H9 (cell line): ENCODE measurements around the gene HYPK. TPM values are rescaled to one million over a fixed set of nuclear protein-coding genes. Genes with fewer than 3 reads are reported as not detected.

Experiments
- DNase-seq: peaks from one replicate; pipeline ENCODE4 v3.0.0-alpha.2; 2017
- H2AFZ ChIP-seq: one replicate; pipeline ENCODE4 v1.6.1; 2013; ENCODE audit warnings: mild to moderate bottlenecking, low read length, control low read depth, moderate library complexity
- H2AK5ac ChIP-seq: 2 replicates; pipeline ENCODE4 v1.6.1; 2013; ENCODE audit warnings: low read length, control low read depth, mixed read lengths; ENCODE audit not compliant: insufficient read length
- H2BK120ac ChIP-seq: one replicate; pipeline ENCODE4 v1.6.1; 2013; ENCODE audit warnings: low read depth, mild to moderate bottlenecking, low read length, control low read depth, inconsistent platforms; ENCODE audit not compliant: poor library complexity, severe bottlenecking
- H2BK12ac ChIP-seq: 2 replicates; pipeline ENCODE4 v1.6.1; 2013; ENCODE audit warnings: low read length, control low read depth, mixed read lengths, low read depth; ENCODE audit not compliant: insufficient read length
- H2BK15ac ChIP-seq: 2 replicates; pipeline ENCODE4 v1.6.1; 2013; ENCODE audit warnings: low read depth, low read length, control low read depth
- H2BK20ac ChIP-seq: one replicate; pipeline ENCODE4 v1.6.1; 2013; ENCODE audit warnings: low read depth, mild to moderate bottlenecking, low read length, control low read depth, inconsistent platforms; ENCODE audit not compliant: poor library complexity, severe bottlenecking
- H2BK5ac ChIP-seq: 2 replicates; pipeline ENCODE4 v1.6.1; 2013; ENCODE audit warnings: low read length, control low read depth, mixed read lengths; ENCODE audit not compliant: insufficient read length
- H3K14ac ChIP-seq: 2 replicates; pipeline ENCODE4 v1.6.1; 2013; ENCODE audit warnings: low read length, control low read depth; ENCODE audit not compliant: insufficient read depth
- H3K18ac ChIP-seq: 2 replicates; pipeline ENCODE4 v1.6.1; 2013; ENCODE audit warnings: low read depth, mild to moderate bottlenecking, mixed read lengths, low read length, control low read depth; ENCODE audit not compliant: insufficient read length
- H3K23ac ChIP-seq: 2 replicates; pipeline ENCODE4 v1.6.1; 2013; ENCODE audit warnings: low read length, control low read depth, mixed read lengths, low read depth; ENCODE audit not compliant: insufficient read length
- H3K23me2 ChIP-seq: 2 replicates; pipeline ENCODE4 v1.6.1; 2013; ENCODE audit warnings: low read depth, mild to moderate bottlenecking, mixed read lengths, low read length, control low read depth; ENCODE audit not compliant: insufficient read length, poor library complexity, severe bottlenecking
- H3K27ac ChIP-seq: 2 replicates; pipeline ENCODE4 v1.5.1; 2013; ENCODE audit warnings: low read length, control low read depth, mixed read lengths, low read depth; ENCODE audit not compliant: insufficient read length
- H3K27me3 ChIP-seq: 2 replicates; pipeline ENCODE4 v1.6.1; 2013; ENCODE audit warnings: low read length, control low read depth, inconsistent platforms; ENCODE audit not compliant: insufficient read depth
- H3K4ac ChIP-seq: 2 replicates; pipeline ENCODE4 v1.6.1; 2013; ENCODE audit warnings: low read depth, mild to moderate bottlenecking, control low read depth, inconsistent platforms, low read length, moderate library complexity
- H3K4me1 ChIP-seq: 2 replicates; pipeline ENCODE4 v1.6.1; 2013; ENCODE audit warnings: low read length, control low read depth, inconsistent platforms; ENCODE audit not compliant: insufficient read depth
- H3K4me2 ChIP-seq: 2 replicates; pipeline ENCODE4 v1.6.1; 2013; ENCODE audit warnings: low read length, control low read depth, mixed read lengths; ENCODE audit not compliant: insufficient read length, insufficient read depth
- H3K56ac ChIP-seq: 2 replicates; pipeline ENCODE4 v1.6.1; 2013; ENCODE audit warnings: low read depth, mild to moderate bottlenecking, mixed read lengths, low read length, control low read depth; ENCODE audit not compliant: insufficient read length
- H3K79me1 ChIP-seq: 2 replicates; pipeline ENCODE4 v1.6.1; 2013; ENCODE audit warnings: low read depth, mild to moderate bottlenecking, moderate library complexity, low read length, control low read depth, inconsistent platforms; ENCODE audit not compliant: insufficient read depth, poor library complexity, severe bottlenecking
- H3K79me2 ChIP-seq: 2 replicates; pipeline ENCODE4 v1.6.1; 2013; ENCODE audit warnings: low read length, control low read depth, inconsistent platforms; ENCODE audit not compliant: insufficient read depth
- H3K9ac ChIP-seq: 2 replicates; pipeline ENCODE4 v1.6.1; 2013; ENCODE audit warnings: low read length, control low read depth, mixed read lengths; ENCODE audit not compliant: insufficient read length; ENCODE audit errors: extremely low read depth
- H3K9me3 ChIP-seq: one replicate; pipeline ENCODE4 v1.6.1; 2013; ENCODE audit warnings: low read depth, low read length, inconsistent platforms; ENCODE audit not compliant: control insufficient read depth
- H3T11ph ChIP-seq: one replicate; pipeline ENCODE4 v1.6.1; 2013; ENCODE audit warnings: mild to moderate bottlenecking, low read length, control low read depth, inconsistent platforms
- H4K20me1 ChIP-seq: one replicate; pipeline ENCODE4 v1.6.1; 2013; ENCODE audit not compliant: control insufficient read depth, insufficient read length, insufficient read depth
- H4K5ac ChIP-seq: 2 replicates; pipeline ENCODE4 v1.6.1; 2013; ENCODE audit warnings: low read depth, mild to moderate bottlenecking, mixed read lengths, low read length, control low read depth; ENCODE audit not compliant: insufficient read length
- H4K8ac ChIP-seq: replicated peaks from 2 replicates; pipeline ENCODE4 v1.6.1; 2013; ENCODE audit warnings: low read length, control low read depth, mixed read lengths, low read depth; ENCODE audit not compliant: insufficient read length
- H4K91ac ChIP-seq: 2 replicates; pipeline ENCODE4 v1.6.1; 2013; ENCODE audit warnings: low read depth, mild to moderate bottlenecking, moderate library complexity, mixed read lengths, low read length, control low read depth; ENCODE audit not compliant: insufficient read length
- H3K27ac Mint-ChIP-seq, 3 experiments: 2 replicates in 2 of 3; 3 replicates in 1 of 3; pipeline ENCODE4 v1.8.0; 2020 to 2021; ENCODE audit warnings: mixed read lengths in 3 of 3, mild to moderate bottlenecking in 1 of 3, moderate library complexity in 1 of 3
- H3K27me3 Mint-ChIP-seq: 2 replicates; pipeline ENCODE4 v1.8.0; 2021; ENCODE audit warnings: low read depth, mild to moderate bottlenecking, moderate library complexity, mixed read lengths
- H3K36me3 Mint-ChIP-seq, 3 experiments: 2 replicates in 2 of 3; 3 replicates in 1 of 3; pipeline ENCODE4 v1.8.0; 2020 to 2021; ENCODE audit warnings: low read depth in 3 of 3, mixed read lengths in 3 of 3; ENCODE audit not compliant: insufficient read depth in 1 of 3
- H3K4me1 Mint-ChIP-seq, 2 experiments: 2 replicates each; pipeline ENCODE4 v1.8.0; 2020; ENCODE audit warnings: mixed read lengths in 2 of 2
- H3K4me3 Mint-ChIP-seq, 2 experiments: 2 replicates in 1 of 2; 3 replicates in 1 of 2; pipeline ENCODE4 v1.8.0; 2020 to 2021; ENCODE audit warnings: mild to moderate bottlenecking in 2 of 2, mixed read lengths in 2 of 2, moderate library complexity in 1 of 2
- H3K9me3 Mint-ChIP-seq, 2 experiments: 2 replicates in 1 of 2; 3 replicates in 1 of 2; pipeline ENCODE4 v1.8.0; 2020; ENCODE audit warnings: mild to moderate bottlenecking in 2 of 2, mixed read lengths in 2 of 2, moderate library complexity in 1 of 2
- total RNA-seq: library from RNA; stranded (reverse); gene quantifications from 2 replicates; pipeline ENCODE4 v1.2.1, GENCODE V29; 2021
- TF ChIP-seq, protein P1 (sequence below): fragments of 200-600 bp; sonication (generic); conservative IDR thresholded peaks from 3 replicates; pipeline ENCODE4 v1.8.0; 2021; ENCODE audit warnings: antibody characterized with exemption, mild to moderate bottlenecking

HYPK gene
- total RNA-seq, 1 experiment from 2014 or later, result 25.4 TPM

DNA sequence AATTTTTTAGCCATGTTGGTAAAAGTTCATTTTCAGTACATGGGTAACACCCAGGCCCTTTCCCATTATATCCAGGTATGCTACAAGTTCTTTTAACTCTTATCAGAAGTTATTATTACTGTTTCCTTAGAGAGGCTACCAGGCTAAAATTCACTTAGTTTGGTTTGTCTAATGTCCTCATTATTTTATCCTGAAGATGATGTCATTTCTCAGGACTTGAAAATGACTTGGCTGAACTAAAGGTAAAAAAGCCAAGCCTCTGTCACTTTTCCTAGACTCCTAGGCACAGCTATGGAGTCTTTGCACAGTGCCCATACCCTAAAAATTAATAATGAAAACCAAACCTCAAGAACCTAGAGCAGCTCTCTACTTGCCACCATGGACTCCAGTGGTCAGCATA, 27.8 kb upstream of the HYPK start:
- no peak overlapping the region for H2BK120ac ChIP-seq
- no peak overlapping the region for H2BK15ac ChIP-seq
- TF ChIP-seq, protein P1, sequence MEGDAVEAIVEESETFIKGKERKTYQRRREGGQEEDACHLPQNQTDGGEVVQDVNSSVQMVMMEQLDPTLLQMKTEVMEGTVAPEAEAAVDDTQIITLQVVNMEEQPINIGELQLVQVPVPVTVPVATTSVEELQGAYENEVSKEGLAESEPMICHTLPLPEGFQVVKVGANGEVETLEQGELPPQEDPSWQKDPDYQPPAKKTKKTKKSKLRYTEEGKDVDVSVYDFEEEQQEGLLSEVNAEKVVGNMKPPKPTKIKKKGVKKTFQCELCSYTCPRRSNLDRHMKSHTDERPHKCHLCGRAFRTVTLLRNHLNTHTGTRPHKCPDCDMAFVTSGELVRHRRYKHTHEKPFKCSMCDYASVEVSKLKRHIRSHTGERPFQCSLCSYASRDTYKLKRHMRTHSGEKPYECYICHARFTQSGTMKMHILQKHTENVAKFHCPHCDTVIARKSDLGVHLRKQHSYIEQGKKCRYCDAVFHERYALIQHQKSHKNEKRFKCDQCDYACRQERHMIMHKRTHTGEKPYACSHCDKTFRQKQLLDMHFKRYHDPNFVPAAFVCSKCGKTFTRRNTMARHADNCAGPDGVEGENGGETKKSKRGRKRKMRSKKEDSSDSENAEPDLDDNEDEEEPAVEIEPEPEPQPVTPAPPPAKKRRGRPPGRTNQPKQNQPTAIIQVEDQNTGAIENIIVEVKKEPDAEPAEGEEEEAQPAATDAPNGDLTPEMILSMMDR, result no peak
- H3K18ac ChIP-seq, result no peak overlapping the region
- H3K9ac ChIP-seq, result no peak overlapping the region
- no peaks in the 10 kb centered on the region for H3K9me3 ChIP-seq
- no peak overlapping the region for H4K91ac ChIP-seq
- no peaks in the 10 kb centered on the region; the same call in 1 of the 2 replicates for H3K4me1 ChIP-seq
- no peaks in the 10 kb centered on the region for H3K79me2 ChIP-seq
- no peak overlapping the region for H2AK5ac ChIP-seq
- Mint-ChIP-seq H3K27ac (peak overlapping the region in 1 of 3 experiments; percentile 74; a peak in 1 of 7 replicates), H3K36me3 (peaks cover 40 to 72% (median 57%) of the 10 kb centered on the region in 3 experiments; a peak in 6 of 7 replicates), H3K4me1 (peaks cover 12 to 13% of the 10 kb centered on the region in 2 experiments), H3K27me3 (no peaks in the 10 kb centered on the region; the same call in 1 of the 2 replicates), H3K9me3 (no peaks in the 10 kb centered on the region; a peak in 1 of 5 replicates), H3K4me3 (no peak overlapping the region)
- no peaks in the 10 kb centered on the region for H3K27me3 ChIP-seq
- no peak overlapping the region for H3K4ac ChIP-seq
- no peak overlapping the region for H4K8ac ChIP-seq
- no peak overlapping the region for H3K4me2 ChIP-seq
- no peak overlapping the region for H3K56ac ChIP-seq
- H3T11ph ChIP-seq, result no peak overlapping the region
- H3K23ac ChIP-seq, result no peak overlapping the region
- H3K23me2 ChIP-seq, result peaks cover 13% of the 10 kb centered on the region
- H3K14ac ChIP-seq, result no peak overlapping the region
- no peak overlapping the region for H2BK20ac ChIP-seq
- no peak overlapping the region for H4K5ac ChIP-seq
- H2AFZ ChIP-seq, result no peak overlapping the region
- H4K20me1 ChIP-seq, result no peaks in the 10 kb centered on the region
- no peak overlapping the region for H3K27ac ChIP-seq
- H3K79me1 ChIP-seq, result no peaks in the 10 kb centered on the region
- no peak for DNase-seq
- H2BK5ac ChIP-seq, result no peak overlapping the region
- no peak overlapping the region for H2BK12ac ChIP-seq
